ENCODE data around the gene DGCR8.

The DGCR8 gene

DNA sequence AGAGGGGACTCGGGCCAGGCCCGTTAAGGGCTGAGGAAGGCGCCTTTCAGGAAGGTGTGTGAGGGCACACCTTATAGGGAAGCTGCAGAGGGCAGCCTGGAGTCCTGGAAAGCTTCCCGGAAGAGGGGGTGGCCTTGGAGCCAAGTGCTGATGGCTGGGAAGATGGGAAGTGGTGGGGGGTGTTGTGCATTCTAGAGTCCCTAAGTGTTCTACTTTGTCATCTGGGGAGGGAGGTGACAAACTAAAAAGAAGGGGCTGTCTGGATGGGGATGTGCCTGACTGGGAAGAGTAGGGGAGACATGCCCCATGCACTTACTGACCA, 58.3 kb downstream of the DGCR8 start:
- Histone ChIP-seq H3K27me3 (ENCODE audit: insufficient read depth, low read length) (no peaks in the 10 kb centered on the region), H2AFZ (ENCODE audit: insufficient read depth, low read length, poor library complexity) (no peak overlapping the region), H3K9ac (ENCODE audit: low read length) (no peak overlapping the region), H4K8ac (ENCODE audit: low read depth, low read length) (no peak overlapping the region), H3K4me1 (ENCODE audit: control insufficient read depth in 1 of 2, insufficient read depth in 2 of 2, low read length in 2 of 2) (peaks cover 13 to 19% of the 10 kb centered on the region in 2 experiments), H3K18ac (ENCODE audit: low read length) (no peak overlapping the region), H3K23ac (ENCODE audit: low read length) (no peak overlapping the region), H3K4ac (ENCODE audit: low read depth, low read length) (no peak overlapping the region), H3K14ac (ENCODE audit: low read length) (no peak overlapping the region), H4K91ac (ENCODE audit: low read depth, low read length) (no peak overlapping the region), H2AK5ac (ENCODE audit: low read length) (no peak overlapping the region), H2BK120ac (ENCODE audit: insufficient read depth, low read length, poor library complexity) (no peak overlapping the region), H2BK12ac (ENCODE audit: low read length) (no peak overlapping the region), H3K4me2 (ENCODE audit: low read length) (no peak overlapping the region), H3K79me2 (ENCODE audit: control insufficient read depth, insufficient read depth, low read length, poor library complexity) (no peaks in the 10 kb centered on the region), H3K4me3 (ENCODE audit: low read depth, low read length) (no peak overlapping the region), H3K9me3 (ENCODE audit: insufficient read depth, low read depth, low read length) (peaks cover 4% of the 10 kb centered on the region), H4K12ac (ENCODE audit: low read depth, low read length) (no peak overlapping the region), H3K36me3 (ENCODE audit: control insufficient read depth in 1 of 2, insufficient read depth in 2 of 2, low read length in 2 of 2) (peaks cover 9 to 18% of the 10 kb centered on the region in 2 experiments), H3K27ac (ENCODE audit: low read depth, low read length) (no peak overlapping the region), H2BK5ac (ENCODE audit: low read depth, low read length, poor library complexity) (no peak overlapping the region), H3K79me1 (ENCODE audit: low read length) (peaks cover 7% of the 10 kb centered on the region)
- no peak for DNase-seq
- no CpG with 5 or more reads among the region's 4 CpGs for WGBS (ENCODE audit: extremely low coverage, insufficient coverage, insufficient read length)

DNA sequence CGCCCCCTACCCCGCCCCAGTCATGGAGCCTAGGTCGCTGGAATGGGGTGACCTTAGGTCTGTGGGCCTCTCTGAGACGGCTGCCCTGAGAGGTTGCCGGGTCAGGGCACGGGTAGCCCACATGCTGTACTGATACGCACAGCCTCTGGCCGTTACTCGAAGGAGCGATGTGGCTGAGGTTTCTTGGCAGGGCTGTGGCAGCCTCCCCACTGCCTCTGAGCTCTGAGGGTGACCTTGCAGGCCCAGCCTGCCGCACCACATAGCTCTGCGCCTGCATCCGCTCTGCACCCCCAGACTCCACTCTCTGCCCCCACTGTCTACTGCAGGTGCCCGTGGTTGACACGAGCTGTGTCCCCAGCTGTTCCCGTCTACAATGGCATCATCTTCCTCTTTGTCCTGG, 58.8 kb downstream of the DGCR8 start:
- Histone ChIP-seq H3K79me2 (ENCODE audit: control insufficient read depth, insufficient read depth, low read length, poor library complexity) (no peaks in the 10 kb centered on the region), H2BK5ac (ENCODE audit: low read depth, low read length, poor library complexity) (no peak overlapping the region), H2BK120ac (ENCODE audit: insufficient read depth, low read length, poor library complexity) (no peak overlapping the region), H3K14ac (ENCODE audit: low read length) (no peak overlapping the region), H2AFZ (ENCODE audit: insufficient read depth, low read length, poor library complexity) (no peak overlapping the region), H2BK12ac (ENCODE audit: low read length) (no peak overlapping the region), H3K4me2 (ENCODE audit: low read length) (no peak overlapping the region), H3K27ac (ENCODE audit: low read depth, low read length) (no peak overlapping the region), H3K4me1 (ENCODE audit: control insufficient read depth in 1 of 2, insufficient read depth in 2 of 2, low read length in 2 of 2) (peaks cover 13 to 17% of the 10 kb centered on the region in 2 experiments), H3K18ac (ENCODE audit: low read length) (no peak overlapping the region), H4K12ac (ENCODE audit: low read depth, low read length) (no peak overlapping the region), H3K27me3 (ENCODE audit: insufficient read depth, low read length) (no peaks in the 10 kb centered on the region), H3K4ac (ENCODE audit: low read depth, low read length) (no peak overlapping the region), H3K36me3 (ENCODE audit: control insufficient read depth in 1 of 2, insufficient read depth in 2 of 2, low read length in 2 of 2) (peaks cover 13 to 20% of the 10 kb centered on the region in 2 experiments), H3K9ac (ENCODE audit: low read length) (no peak overlapping the region), H2AK5ac (ENCODE audit: low read length) (no peak overlapping the region), H3K4me3 (ENCODE audit: low read depth, low read length) (no peak overlapping the region), H4K91ac (ENCODE audit: low read depth, low read length) (no peak overlapping the region), H4K8ac (ENCODE audit: low read depth, low read length) (no peak overlapping the region), H3K23ac (ENCODE audit: low read length) (no peak overlapping the region), H3K79me1 (ENCODE audit: low read length) (peaks cover 7% of the 10 kb centered on the region), H3K9me3 (ENCODE audit: insufficient read depth, low read depth, low read length) (peaks cover 4% of the 10 kb centered on the region)
- WGBS (ENCODE audit: extremely low coverage, insufficient coverage, insufficient read length): no CpG with 5 or more reads among the region's 16 CpGs
- no peak for DNase-seq

DNA sequence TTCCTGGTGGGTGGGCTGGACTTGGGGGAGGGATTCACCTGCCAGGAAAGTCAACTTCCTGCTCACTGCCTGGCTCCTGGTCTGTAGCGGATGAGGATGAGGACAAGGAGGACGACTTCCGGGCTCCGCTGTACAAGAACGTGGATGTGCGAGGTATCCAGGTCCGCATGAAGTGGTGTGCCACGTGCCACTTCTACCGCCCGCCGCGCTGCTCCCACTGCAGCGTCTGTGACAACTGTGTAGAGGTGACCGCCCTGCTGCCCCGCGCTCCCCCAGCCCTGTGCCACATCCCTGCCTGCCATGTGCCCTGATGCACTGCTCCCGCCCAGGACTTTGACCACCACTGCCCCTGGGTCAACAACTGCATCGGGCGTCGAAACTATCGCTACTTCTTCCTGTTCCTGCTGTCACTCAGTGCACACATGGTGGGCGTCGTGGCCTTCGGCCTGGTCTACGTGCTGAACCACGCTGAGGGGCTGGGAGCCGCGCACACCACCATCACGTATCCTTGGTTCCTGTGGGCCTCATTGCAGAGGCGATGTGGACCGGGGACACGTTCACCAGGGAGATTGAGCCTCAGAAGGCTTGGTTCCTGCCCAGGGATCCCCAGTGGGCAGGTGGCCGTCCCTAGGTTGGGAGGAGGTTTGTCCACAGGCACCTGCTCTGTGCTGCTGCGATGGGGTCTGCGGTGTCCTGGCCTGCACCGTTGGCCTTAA, 59.5 kb downstream of the DGCR8 start:
- no CpG with 5 or more reads among the region's 36 CpGs for WGBS (ENCODE audit: extremely low coverage, insufficient coverage, insufficient read length)
- no peak overlapping the region for H4K91ac ChIP-seq (ENCODE audit: low read depth, low read length)
- H3K4me2 ChIP-seq (ENCODE audit: low read length): no peak overlapping the region
- peaks cover 18 to 20% of the 10 kb centered on the region in 2 experiments for H3K36me3 ChIP-seq (ENCODE audit: control insufficient read depth in 1 of 2, insufficient read depth in 2 of 2, low read length in 2 of 2)
- no peak overlapping the region for H2BK5ac ChIP-seq (ENCODE audit: low read depth, low read length, poor library complexity)
- H3K4me3 ChIP-seq (ENCODE audit: low read depth, low read length): no peak overlapping the region
- no peak overlapping the region for H3K4ac ChIP-seq (ENCODE audit: low read depth, low read length)
- H3K4me1 ChIP-seq (ENCODE audit: control insufficient read depth in 1 of 2, insufficient read depth in 2 of 2, low read length in 2 of 2): peaks cover 13 to 15% of the 10 kb centered on the region in 2 experiments
- no peak overlapping the region for H4K12ac ChIP-seq (ENCODE audit: low read depth, low read length)
- no peak for DNase-seq
- no peak overlapping the region for H3K18ac ChIP-seq (ENCODE audit: low read length)
- peaks cover 7% of the 10 kb centered on the region for H3K79me1 ChIP-seq (ENCODE audit: low read length)
- no peaks in the 10 kb centered on the region for H3K79me2 ChIP-seq (ENCODE audit: control insufficient read depth, insufficient read depth, low read length, poor library complexity)
- no peak overlapping the region for H4K8ac ChIP-seq (ENCODE audit: low read depth, low read length)
- H2AFZ ChIP-seq (ENCODE audit: insufficient read depth, low read length, poor library complexity): no peak overlapping the region
- H3K9ac ChIP-seq (ENCODE audit: low read length): no peak overlapping the region
- H2BK120ac ChIP-seq (ENCODE audit: insufficient read depth, low read length, poor library complexity): no peak overlapping the region
- no peak overlapping the region for H3K14ac ChIP-seq (ENCODE audit: low read length)
- no peak overlapping the region for H2AK5ac ChIP-seq (ENCODE audit: low read length)
- H3K9me3 ChIP-seq (ENCODE audit: insufficient read depth, low read depth, low read length): peaks cover 4% of the 10 kb centered on the region
- H3K27me3 ChIP-seq (ENCODE audit: insufficient read depth, low read length): no peaks in the 10 kb centered on the region
- no peak overlapping the region for H2BK12ac ChIP-seq (ENCODE audit: low read length)
- no peak overlapping the region for H3K23ac ChIP-seq (ENCODE audit: low read length)
- no peak overlapping the region for H3K27ac ChIP-seq (ENCODE audit: low read depth, low read length)

DNA sequence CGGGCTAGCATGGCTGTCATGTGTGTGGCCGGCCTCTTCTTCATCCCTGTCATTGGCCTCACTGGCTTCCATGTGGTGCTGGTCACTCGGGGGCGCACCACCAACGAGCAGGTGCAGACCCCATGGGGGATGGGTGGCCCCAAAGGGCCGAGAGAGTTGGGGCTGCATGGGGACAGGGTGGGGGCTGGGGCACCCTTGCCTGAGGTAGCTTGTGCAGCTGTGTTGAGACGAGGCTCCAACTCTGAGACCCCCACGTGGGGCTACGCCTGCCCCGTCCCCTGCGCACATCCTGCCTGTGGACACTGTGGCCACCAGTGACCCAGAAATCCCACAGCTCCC, 60.0 kb downstream of the DGCR8 start:
- no peaks in the 10 kb centered on the region for H3K79me2 ChIP-seq (ENCODE audit: control insufficient read depth, insufficient read depth, low read length, poor library complexity)
- peaks cover 4% of the 10 kb centered on the region for H3K9me3 ChIP-seq (ENCODE audit: insufficient read depth, low read depth, low read length)
- H2BK12ac ChIP-seq (ENCODE audit: low read length): no peak overlapping the region
- H2AFZ ChIP-seq (ENCODE audit: insufficient read depth, low read length, poor library complexity): no peak overlapping the region
- no peak overlapping the region for H4K91ac ChIP-seq (ENCODE audit: low read depth, low read length)
- H3K27ac ChIP-seq (ENCODE audit: low read depth, low read length): no peak overlapping the region
- H3K27me3 ChIP-seq (ENCODE audit: insufficient read depth, low read length): no peaks in the 10 kb centered on the region
- peaks cover 13 to 15% of the 10 kb centered on the region in 2 experiments for H3K4me1 ChIP-seq (ENCODE audit: control insufficient read depth in 1 of 2, insufficient read depth in 2 of 2, low read length in 2 of 2)
- no peak overlapping the region for H2BK120ac ChIP-seq (ENCODE audit: insufficient read depth, low read length, poor library complexity)
- H3K9ac ChIP-seq (ENCODE audit: low read length): no peak overlapping the region
- no peak overlapping the region for H2BK5ac ChIP-seq (ENCODE audit: low read depth, low read length, poor library complexity)
- no peak overlapping the region for H4K12ac ChIP-seq (ENCODE audit: low read depth, low read length)
- no peak for DNase-seq
- no peak overlapping the region for H3K14ac ChIP-seq (ENCODE audit: low read length)
- no peak overlapping the region for H2AK5ac ChIP-seq (ENCODE audit: low read length)
- no peak overlapping the region for H3K4ac ChIP-seq (ENCODE audit: low read depth, low read length)
- H3K36me3 ChIP-seq (ENCODE audit: control insufficient read depth in 1 of 2, insufficient read depth in 2 of 2, low read length in 2 of 2): peaks cover 18 to 24% of the 10 kb centered on the region in 2 experiments
- no CpG with 5 or more reads among the region's 11 CpGs for WGBS (ENCODE audit: extremely low coverage, insufficient coverage, insufficient read length)
- H3K4me2 ChIP-seq (ENCODE audit: low read length): no peak overlapping the region
- no peak overlapping the region for H3K4me3 ChIP-seq (ENCODE audit: low read depth, low read length)
- H3K23ac ChIP-seq (ENCODE audit: low read length): no peak overlapping the region
- no peak overlapping the region for H4K8ac ChIP-seq (ENCODE audit: low read depth, low read length)
- no peak overlapping the region for H3K18ac ChIP-seq (ENCODE audit: low read length)
- peaks cover 7% of the 10 kb centered on the region for H3K79me1 ChIP-seq (ENCODE audit: low read length)
